Measurements from ENCODE around the gene RGS9BP. TPM values are rescaled to one million over a fixed set of nuclear protein-coding genes. Genes with fewer than 3 reads are reported as not detected.

RGS9BP gene
- total RNA-seq, 2 experiments from 2014 or later = 0.14 TPM; not detected in 1

DNA sequence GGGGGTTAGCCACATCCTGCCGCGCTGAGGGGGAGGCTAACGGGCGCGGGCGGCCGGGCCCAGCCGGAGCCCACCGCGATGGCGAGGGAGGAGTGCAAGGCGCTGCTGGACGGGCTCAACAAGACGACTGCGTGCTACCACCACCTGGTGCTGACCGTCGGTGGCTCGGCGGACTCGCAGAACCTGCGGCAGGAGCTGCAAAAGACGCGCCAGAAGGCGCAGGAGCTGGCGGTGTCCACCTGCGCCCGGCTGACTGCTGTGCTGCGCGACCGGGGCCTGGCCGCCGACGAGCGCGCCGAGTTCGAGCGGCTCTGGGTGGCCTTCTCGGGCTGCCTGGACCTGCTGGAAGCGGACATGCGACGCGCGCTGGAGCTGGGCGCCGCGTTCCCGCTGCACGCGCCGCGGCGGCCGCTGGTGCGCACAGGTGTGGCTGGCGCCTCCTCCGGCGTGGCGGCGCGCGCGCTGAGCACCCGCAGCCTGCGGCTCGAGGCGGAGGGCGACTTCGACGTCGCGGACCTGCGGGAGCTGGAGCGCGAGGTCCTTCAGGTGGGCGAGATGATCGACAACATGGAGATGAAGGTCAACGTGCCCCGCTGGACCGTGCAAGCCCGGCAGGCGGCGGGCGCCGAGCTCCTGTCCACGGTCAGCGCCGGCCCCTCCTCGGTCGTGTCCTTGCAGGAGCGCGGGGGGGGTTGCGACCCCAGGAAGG, 692 bp downstream of the RGS9BP start:
- TF ChIP-seq CTCF (IDR thresholded peaks at IDR 0.05) = no peak
- Histone ChIP-seq H3K27me3 (ENCODE audit: control insufficient read depth in 1 of 2, insufficient read depth in 2 of 2, low read length in 2 of 2) (peaks cover 14 to 21% of the 10 kb centered on the region in 2 experiments), H3K4me1 (ENCODE audit: insufficient read depth, low read length) (peaks cover 48% of the 10 kb centered on the region), H3K36me3 (ENCODE audit: insufficient read depth, low read length) (no peaks in the 10 kb centered on the region), H3K4me3 (ENCODE audit: low read length) (peak overlapping the region; percentile 89), H3K9me3 (ENCODE audit: control insufficient read depth in 1 of 2, insufficient read depth in 1 of 2, low read length in 2 of 2) (no peaks in the 10 kb centered on the region), H3K27ac (ENCODE audit: low read depth in 1 of 2, low read length in 2 of 2) (no peak overlapping the region)
- no peaks in the 10 kb centered on the region for H3K9me3 Mint-ChIP-seq
- peak overlapping the region; percentile 95 for H3K4me3 Mint-ChIP-seq
- ChIA-PET CTCF (interaction anchor here (0.5 to 2.2 kb wide), 3 partner anchors 11 to 15 kb away, joined by 3 to 5 read pairs (median 3); partner anchors contain the start of gene NUDT19), POLR2A (interaction anchor here (0.6 to 3.9 kb wide), 9 partner anchors 15 to 500 kb away, joined by 3 to 58 read pairs (median 9); partner anchors contain the start of genes CEP89, FAAP24, NUDT19 and PDCD5)
- H3K4me1 Mint-ChIP-seq (ENCODE audit: low read depth) = peaks cover 43% of the 10 kb centered on the region
- intact Hi-C loops (cut with DNase I, micrococcal nuclease) = loop anchor here (2.0 to 10.0 kb wide), 7 partner anchors 14 to 408 kb away; partner anchors contain the start of genes DPY19L3 (in 1 of the 2), GPATCH1 (in 1 of the 2), NUDT19 (in 1 of the 2) and PDCD5 (in 1 of the 2)
- peaks cover 12% of the 10 kb centered on the region for H3K36me3 Mint-ChIP-seq (ENCODE audit: low read depth)
- ATAC-seq (ENCODE audit: poor library complexity) (no peak), DNase-seq (peak in 7 of 14 experiments; percentile 10 to 73 (median 39))
- no peak overlapping the region for H3K27ac Mint-ChIP-seq
- peaks cover 8% of the 10 kb centered on the region for H3K27me3 Mint-ChIP-seq

DNA sequence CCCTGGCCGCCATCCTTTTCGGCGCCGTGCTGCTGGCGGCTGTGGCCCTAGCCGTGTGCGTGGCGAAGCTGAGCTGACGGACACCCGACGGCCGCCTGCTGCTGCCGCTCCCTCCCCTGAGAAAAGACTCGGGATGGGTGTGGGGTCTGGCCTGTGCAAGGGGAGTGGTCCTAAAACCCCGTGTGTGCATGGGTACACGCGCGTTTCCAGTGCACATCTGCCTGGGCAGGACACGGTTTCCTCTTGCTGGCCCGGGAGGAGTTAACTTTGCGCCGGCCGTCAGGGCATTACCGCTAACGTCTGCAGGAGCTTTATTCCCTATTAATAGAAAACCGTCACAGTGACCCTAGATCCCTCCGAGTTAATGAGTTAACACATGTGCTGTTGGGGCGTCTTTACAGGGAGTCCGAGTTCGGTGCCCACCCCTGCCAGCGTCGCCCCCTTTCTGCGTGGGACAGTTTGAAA, 1.3 kb downstream of the RGS9BP start:
- peaks cover 37% of the 10 kb centered on the region for H3K4me1 Mint-ChIP-seq (ENCODE audit: low read depth)
- H3K27me3 Mint-ChIP-seq = peaks cover 8% of the 10 kb centered on the region
- no peaks in the 10 kb centered on the region for H3K9me3 Mint-ChIP-seq

More for the DNA sequence above, 1.3 kb downstream of the RGS9BP start:
- Histone ChIP-seq H3K36me3 (ENCODE audit: insufficient read depth, low read length) (no peaks in the 10 kb centered on the region), H3K4me3 (ENCODE audit: low read length) (no peak overlapping the region), H3K27me3 (ENCODE audit: control insufficient read depth in 1 of 2, insufficient read depth in 2 of 2, low read length in 2 of 2) (peaks cover 14 to 21% of the 10 kb centered on the region in 2 experiments), H3K27ac (ENCODE audit: low read depth in 1 of 2, low read length in 2 of 2) (no peak overlapping the region), H3K9me3 (ENCODE audit: control insufficient read depth in 1 of 2, insufficient read depth in 1 of 2, low read length in 2 of 2) (no peaks in the 10 kb centered on the region), H3K4me1 (ENCODE audit: insufficient read depth, low read length) (peaks cover 45% of the 10 kb centered on the region)
- peaks cover 12% of the 10 kb centered on the region for H3K36me3 Mint-ChIP-seq (ENCODE audit: low read depth)
- intact Hi-C loops (cut with DNase I, micrococcal nuclease) = loop anchor here (2.0 to 10.0 kb wide), 7 partner anchors 14 to 408 kb away; partner anchors contain the start of genes DPY19L3 (in 1 of the 2), GPATCH1 (in 1 of the 2), NUDT19 (in 1 of the 2) and PDCD5 (in 1 of the 2)
- DNase-seq (no peak), ATAC-seq (ENCODE audit: poor library complexity) (no peak)
- H3K4me3 Mint-ChIP-seq = peak overlapping the region; percentile 88
- no peak for TF ChIP-seq CTCF (IDR thresholded peaks at IDR 0.05)
- CTCF ChIA-PET = interaction anchor here (0.6 to 2.2 kb wide), 3 partner anchors 13 to 15 kb away, joined by 3 to 5 read pairs (median 3); partner anchors contain the start of gene NUDT19
- POLR2A ChIA-PET = interaction anchor here (1.0 to 3.9 kb wide), 5 partner anchors 14 to 500 kb away, joined by 3 to 58 read pairs (median 9); partner anchors contain the start of genes CEP89, NUDT19 and PDCD5
- no peak overlapping the region for H3K27ac Mint-ChIP-seq
